HepG2 (cell line): ENCODE measurements around the gene STXBP4. TPM values are rescaled to one million over a fixed set of nuclear protein-coding genes. Genes with fewer than 3 reads are reported as not detected.
A peak's percentile ranks its signal among the peaks of the same experiment; 100 is the strongest.

ENCODE experiments used
- AGO1 ChIP-seq: fragments of 200-400 bp; formaldehyde crosslinking; IDR thresholded peaks from 2 replicates; pipeline ENCODE4 v1.6.1; 2017; ENCODE audit warnings: mild to moderate bottlenecking, low read depth, low read length, moderate library complexity; ENCODE audit not compliant: poor library complexity, severe bottlenecking
- CBX1 ChIP-seq: IDR thresholded peaks from one replicate; pipeline ENCODE4 v1.6.1; 2016; ENCODE audit warnings: antibody characterized with exemption, low read depth
- NFKBIZ ChIP-seq: IDR thresholded peaks from 2 replicates; pipeline ENCODE4 v1.6.1; 2018; ENCODE audit warnings: missing genetic modification reagents, missing compliant biosample characterization
- NFYB ChIP-seq: sonication (generic); formaldehyde crosslinking; IDR thresholded peaks from 2 replicates; pipeline ENCODE4 v1.4.0; 2020; ENCODE audit warnings: missing genetic modification reagents
- NFYC ChIP-seq: IDR thresholded peaks from 2 replicates; pipeline ENCODE4 v1.6.1; 2016; ENCODE audit warnings: missing genetic modification reagents, missing compliant biosample characterization
- NR2F6 ChIP-seq, 2 experiments: IDR thresholded peaks; 2 replicates each; pipeline ENCODE4 v1.6.1; 2016; ENCODE audit warnings: antibody characterized with exemption in 1 of 2, mild to moderate bottlenecking in 1 of 2
- SALL2 ChIP-seq: sonication (generic); formaldehyde crosslinking; IDR thresholded peaks from 2 replicates; pipeline ENCODE4 v1.8.1; 2023; ENCODE audit warnings: mild to moderate bottlenecking, missing genetic modification reagents, inconsistent platforms
- SAP130 ChIP-seq: IDR thresholded peaks from 2 replicates; pipeline ENCODE4 v1.6.1; 2016; ENCODE audit warnings: low read depth
- SNRNP70 ChIP-seq: fragments of 200-400 bp; formaldehyde crosslinking; IDR thresholded peaks from 2 replicates; pipeline ENCODE4 v1.6.1; 2017; ENCODE audit warnings: mild to moderate bottlenecking, low read depth, low read length, moderate library complexity
- SP140L ChIP-seq: sonication (generic); formaldehyde crosslinking; IDR thresholded peaks from 2 replicates; pipeline ENCODE4 v1.4.0; 2020; ENCODE audit warnings: missing genetic modification reagents, borderline replicate concordance
- ZFY ChIP-seq: sonication (generic); formaldehyde crosslinking; IDR thresholded peaks from 2 replicates; pipeline ENCODE4 v1.4.0; 2020; ENCODE audit warnings: missing genetic modification reagents
- ZNF138 ChIP-seq: sonication (generic); formaldehyde crosslinking; IDR thresholded peaks from 2 replicates; pipeline ENCODE4 v1.5.0; 2020; ENCODE audit warnings: mild to moderate bottlenecking, low read depth, missing genetic modification reagents
- ZNF431 ChIP-seq: sonication (generic); formaldehyde crosslinking; IDR thresholded peaks from 2 replicates; pipeline ENCODE4 v1.9.0; 2022; ENCODE audit warnings: missing genetic modification reagents, low read depth, mild to moderate bottlenecking, borderline replicate concordance
- ZNF713 ChIP-seq: sonication (generic); formaldehyde crosslinking; IDR thresholded peaks from 2 replicates; pipeline ENCODE4 v1.4.0; 2020; ENCODE audit warnings: mild to moderate bottlenecking, missing genetic modification reagents
- ZNF746 ChIP-seq: sonication (generic); formaldehyde crosslinking; IDR thresholded peaks from 2 replicates; pipeline ENCODE4 v1.8.0; 2022; ENCODE audit warnings: mild to moderate bottlenecking, missing genetic modification reagents
- polyA plus RNA-seq, 8 experiments: library from polyadenylated mRNA; depleted of rRNA in 3 of 8; stranded (reverse) in 7 of 8; unstranded in 1 of 8; fragments of >200 nt; fragmentation: Illumina TruSeq in 4 of 8; extraction: Trizol in 4 of 8; gene quantifications; 2 replicates each; pipeline versions ENCODE4 v1.2.1 to v1.2.3, GENCODE V29; 2011 to 2016; ENCODE audit warnings: low read depth in 4 of 8, missing spikeins in 1 of 8, mixed read lengths in 1 of 8; ENCODE audit not compliant: insufficient read depth in 1 of 8
- total RNA-seq, 5 experiments: library from RNA; depleted of rRNA; stranded (reverse); fragments of >200 nt; fragmentation: Illumina TruSeq; extraction: Trizol; gene quantifications; 2 replicates each; pipeline ENCODE4 v1.2.3, GENCODE V29; 2016; ENCODE audit warnings: low read depth in 1 of 5
- TF ChIP-seq, protein P1 (sequence below): sonication (generic); formaldehyde crosslinking; IDR thresholded peaks from 2 replicates; pipeline ENCODE4 v1.8.0; 2022; ENCODE audit warnings: missing genetic modification reagents, mild to moderate bottlenecking, moderate library complexity, borderline replicate concordance
- TF ChIP-seq, protein P2 (sequence below): sonication (generic); formaldehyde crosslinking; IDR thresholded peaks from 2 replicates; pipeline ENCODE4 v1.8.0; 2022; ENCODE audit warnings: mild to moderate bottlenecking, missing genetic modification reagents, borderline replicate concordance
- TF ChIP-seq, protein P3 (sequence below): sonication (generic); formaldehyde crosslinking; conservative IDR thresholded peaks from 2 replicates; pipeline ENCODE4 v1.4.0; 2020; ENCODE audit warnings: mild to moderate bottlenecking, missing genetic modification reagents, moderate library complexity
- TF ChIP-seq, protein P4 (sequence below): sonication (generic); formaldehyde crosslinking; IDR thresholded peaks from 2 replicates; pipeline ENCODE4 v1.5.1; 2020; ENCODE audit warnings: missing genetic modification reagents, mild to moderate bottlenecking, borderline replicate concordance

Gene STXBP4
- total and polyA plus RNA-seq, 2 of the 13 experiments (the other 11 are each of a cell fraction or from before 2014, with no cell fraction given), result 8.5 to 36.1 TPM

DNA sequence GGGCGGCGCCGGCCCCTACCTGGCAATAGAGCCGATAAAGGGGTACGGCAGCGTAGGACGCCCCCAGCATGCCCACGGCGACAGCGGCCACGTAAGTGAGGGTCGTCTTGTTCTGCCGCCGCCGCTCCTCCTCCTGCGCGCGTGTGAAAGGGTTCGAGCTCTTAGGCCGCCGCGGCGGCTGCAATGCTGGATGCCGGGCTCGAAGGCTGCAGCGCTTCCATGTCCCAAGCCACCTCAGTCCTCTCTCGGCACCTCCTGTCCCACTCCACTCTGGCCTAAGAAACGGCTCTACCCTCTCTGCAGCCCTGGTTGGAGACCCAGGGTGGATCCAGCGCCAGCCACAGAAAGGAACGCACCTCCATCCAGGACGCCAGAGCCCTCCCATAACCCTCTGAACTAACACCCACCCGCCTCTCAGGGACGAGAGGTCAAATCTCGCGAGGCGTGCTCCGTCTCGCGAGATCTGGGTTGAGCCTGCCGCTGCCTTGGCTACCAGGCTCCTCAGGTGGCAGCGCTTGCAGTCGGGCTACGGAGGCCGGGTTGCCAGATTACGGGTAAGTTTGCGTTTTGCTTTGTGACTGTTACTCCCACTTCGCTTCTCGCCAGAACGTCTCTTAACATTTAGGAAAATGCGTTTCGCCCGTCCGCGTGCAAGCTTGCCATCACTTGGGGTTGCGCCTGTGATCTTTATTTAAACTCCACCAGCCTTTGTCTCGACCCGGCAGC, at the start of gene STXBP4, which contains the start of gene COX11 (continued):
- TF ChIP-seq SALL2 (CRISPR knock-in tag) (no peak), AGO1 (peak; percentile 73), SAP130 (peak; percentile 97), ZNF138 (CRISPR knock-in tag) (peak; percentile 76), ZFY (CRISPR knock-in tag) (peak; percentile 82), ZNF713 (CRISPR knock-in tag) (peak; percentile 5; the same call in 1 of the 2 replicates), NR2F6 (IDR thresholded peaks at IDR 0.05) (no peak), NR2F6 (CRISPR knock-in tag; IDR thresholded peaks at IDR 0.05) (peak; percentile 68), CBX1 (peak; percentile 82), NFYB (CRISPR knock-in tag) (peak; percentile 56; the same call in 1 of the 2 replicates), ZNF746 (CRISPR knock-in tag) (0 out of 2 replicates have a peak, but pooled peaks have one; percentile 12), NFYC (CRISPR knock-in tag) (peak; percentile 61), SNRNP70 (no peak), SP140L (CRISPR knock-in tag) (no peak), ZNF431 (CRISPR knock-in tag) (peak; percentile 66; the same call in 1 of the 2 replicates), NFKBIZ (0 out of 2 replicates have a peak, but pooled peaks have one; percentile 29)
- TF ChIP-seq, protein P1, sequence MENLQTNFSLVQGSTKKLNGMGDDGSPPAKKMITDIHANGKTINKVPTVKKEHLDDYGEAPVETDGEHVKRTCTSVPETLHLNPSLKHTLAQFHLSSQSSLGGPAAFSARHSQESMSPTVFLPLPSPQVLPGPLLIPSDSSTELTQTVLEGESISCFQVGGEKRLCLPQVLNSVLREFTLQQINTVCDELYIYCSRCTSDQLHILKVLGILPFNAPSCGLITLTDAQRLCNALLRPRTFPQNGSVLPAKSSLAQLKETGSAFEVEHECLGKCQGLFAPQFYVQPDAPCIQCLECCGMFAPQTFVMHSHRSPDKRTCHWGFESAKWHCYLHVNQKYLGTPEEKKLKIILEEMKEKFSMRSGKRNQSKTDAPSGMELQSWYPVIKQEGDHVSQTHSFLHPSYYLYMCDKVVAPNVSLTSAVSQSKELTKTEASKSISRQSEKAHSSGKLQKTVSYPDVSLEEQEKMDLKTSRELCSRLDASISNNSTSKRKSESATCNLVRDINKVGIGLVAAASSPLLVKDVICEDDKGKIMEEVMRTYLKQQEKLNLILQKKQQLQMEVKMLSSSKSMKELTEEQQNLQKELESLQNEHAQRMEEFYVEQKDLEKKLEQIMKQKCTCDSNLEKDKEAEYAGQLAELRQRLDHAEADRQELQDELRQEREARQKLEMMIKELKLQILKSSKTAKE, result 0 out of 2 replicates have a peak, but pooled peaks have one; percentile 8
- TF ChIP-seq, protein P2, sequence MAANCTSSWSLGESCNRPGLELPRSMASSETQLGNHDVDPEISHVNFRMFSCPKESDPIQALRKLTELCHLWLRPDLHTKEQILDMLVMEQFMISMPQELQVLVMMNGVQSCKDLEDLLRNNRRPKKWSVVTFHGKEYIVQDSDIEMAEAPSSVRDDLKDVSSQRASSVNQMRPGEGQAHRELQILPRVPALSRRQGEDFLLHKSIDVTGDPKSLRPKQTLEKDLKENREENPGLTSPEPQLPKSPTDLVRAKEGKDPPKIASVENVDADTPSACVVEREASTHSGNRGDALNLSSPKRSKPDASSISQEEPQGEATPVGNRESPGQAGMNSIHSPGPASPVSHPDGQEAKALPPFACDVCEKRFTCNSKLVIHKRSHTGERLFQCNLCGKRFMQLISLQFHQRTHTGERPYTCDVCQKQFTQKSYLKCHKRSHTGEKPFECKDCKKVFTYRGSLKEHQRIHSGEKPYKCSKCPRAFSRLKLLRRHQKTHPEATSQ (CRISPR knock-in tag), result peak; percentile 97
- TF ChIP-seq, protein P3, sequence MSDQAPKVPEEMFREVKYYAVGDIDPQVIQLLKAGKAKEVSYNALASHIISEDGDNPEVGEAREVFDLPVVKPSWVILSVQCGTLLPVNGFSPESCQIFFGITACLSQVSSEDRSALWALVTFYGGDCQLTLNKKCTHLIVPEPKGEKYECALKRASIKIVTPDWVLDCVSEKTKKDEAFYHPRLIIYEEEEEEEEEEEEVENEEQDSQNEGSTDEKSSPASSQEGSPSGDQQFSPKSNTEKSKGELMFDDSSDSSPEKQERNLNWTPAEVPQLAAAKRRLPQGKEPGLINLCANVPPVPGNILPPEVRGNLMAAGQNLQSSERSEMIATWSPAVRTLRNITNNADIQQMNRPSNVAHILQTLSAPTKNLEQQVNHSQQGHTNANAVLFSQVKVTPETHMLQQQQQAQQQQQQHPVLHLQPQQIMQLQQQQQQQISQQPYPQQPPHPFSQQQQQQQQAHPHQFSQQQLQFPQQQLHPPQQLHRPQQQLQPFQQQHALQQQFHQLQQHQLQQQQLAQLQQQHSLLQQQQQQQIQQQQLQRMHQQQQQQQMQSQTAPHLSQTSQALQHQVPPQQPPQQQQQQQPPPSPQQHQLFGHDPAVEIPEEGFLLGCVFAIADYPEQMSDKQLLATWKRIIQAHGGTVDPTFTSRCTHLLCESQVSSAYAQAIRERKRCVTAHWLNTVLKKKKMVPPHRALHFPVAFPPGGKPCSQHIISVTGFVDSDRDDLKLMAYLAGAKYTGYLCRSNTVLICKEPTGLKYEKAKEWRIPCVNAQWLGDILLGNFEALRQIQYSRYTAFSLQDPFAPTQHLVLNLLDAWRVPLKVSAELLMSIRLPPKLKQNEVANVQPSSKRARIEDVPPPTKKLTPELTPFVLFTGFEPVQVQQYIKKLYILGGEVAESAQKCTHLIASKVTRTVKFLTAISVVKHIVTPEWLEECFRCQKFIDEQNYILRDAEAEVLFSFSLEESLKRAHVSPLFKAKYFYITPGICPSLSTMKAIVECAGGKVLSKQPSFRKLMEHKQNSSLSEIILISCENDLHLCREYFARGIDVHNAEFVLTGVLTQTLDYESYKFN (CRISPR knock-in tag), result 0 out of 2 replicates have a peak, but pooled peaks have one; percentile 35
- TF ChIP-seq, protein P4, sequence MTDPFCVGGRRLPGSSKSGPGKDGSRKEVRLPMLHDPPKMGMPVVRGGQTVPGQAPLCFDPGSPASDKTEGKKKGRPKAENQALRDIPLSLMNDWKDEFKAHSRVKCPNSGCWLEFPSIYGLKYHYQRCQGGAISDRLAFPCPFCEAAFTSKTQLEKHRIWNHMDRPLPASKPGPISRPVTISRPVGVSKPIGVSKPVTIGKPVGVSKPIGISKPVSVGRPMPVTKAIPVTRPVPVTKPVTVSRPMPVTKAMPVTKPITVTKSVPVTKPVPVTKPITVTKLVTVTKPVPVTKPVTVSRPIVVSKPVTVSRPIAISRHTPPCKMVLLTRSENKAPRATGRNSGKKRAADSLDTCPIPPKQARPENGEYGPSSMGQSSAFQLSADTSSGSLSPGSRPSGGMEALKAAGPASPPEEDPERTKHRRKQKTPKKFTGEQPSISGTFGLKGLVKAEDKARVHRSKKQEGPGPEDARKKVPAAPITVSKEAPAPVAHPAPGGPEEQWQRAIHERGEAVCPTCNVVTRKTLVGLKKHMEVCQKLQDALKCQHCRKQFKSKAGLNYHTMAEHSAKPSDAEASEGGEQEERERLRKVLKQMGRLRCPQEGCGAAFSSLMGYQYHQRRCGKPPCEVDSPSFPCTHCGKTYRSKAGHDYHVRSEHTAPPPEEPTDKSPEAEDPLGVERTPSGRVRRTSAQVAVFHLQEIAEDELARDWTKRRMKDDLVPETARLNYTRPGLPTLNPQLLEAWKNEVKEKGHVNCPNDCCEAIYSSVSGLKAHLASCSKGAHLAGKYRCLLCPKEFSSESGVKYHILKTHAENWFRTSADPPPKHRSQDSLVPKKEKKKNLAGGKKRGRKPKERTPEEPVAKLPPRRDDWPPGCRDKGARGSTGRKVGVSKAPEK (CRISPR knock-in tag), result 0 out of 2 replicates have a peak, but pooled peaks have one; percentile 15
